ENCODE data around the gene VASH1. TPM values are rescaled to one million over a fixed set of nuclear protein-coding genes. Genes with fewer than 3 reads are reported as not detected.

The VASH1 gene
- total and polyA plus RNA-seq, 2 experiments from 2014 or later, result 0.78 to 2.8 TPM

GRCh38 chr14:76812093-76812421, 50.8 kb downstream of the VASH1 start:
- ATAC-seq (peak; percentile 41), DNase-seq (ENCODE audit: low spot score) (peak; percentile 34)
- Histone ChIP-seq H3K27me3 (ENCODE audit: insufficient read depth) (no peaks in the 10 kb centered on the region), H3K9me2 (ENCODE audit: insufficient read depth) (no peaks in the 10 kb centered on the region), H3K79me2 (replicated peaks; ENCODE audit: insufficient read depth) (peaks cover 20% of the 10 kb centered on the region), H2AFZ (peak overlapping the region; percentile 95), H3K4me1 (ENCODE audit: insufficient read depth) (peaks cover 10% of the 10 kb centered on the region), H3K36me3 (ENCODE audit: insufficient read depth) (peaks cover 12% of the 10 kb centered on the region), H4K20me1 (replicated peaks; ENCODE audit: insufficient read depth) (no peaks in the 10 kb centered on the region; the same call in 1 of the 2 replicates), H3K27ac (ENCODE audit: low read depth) (peak overlapping the region; percentile 83; the same call in 1 of the 2 replicates), H3K4me2 (peak overlapping the region; percentile 100), H3K4me3 (peak overlapping the region; percentile 93), H3F3A (replicated peaks; ENCODE audit: low read depth) (no peaks in the 10 kb centered on the region)
- Mint-ChIP-seq H3K36me3 (ENCODE audit: low read depth) (peaks cover 18% of the 10 kb centered on the region), H3K27me3 (ENCODE audit: insufficient read depth, low read depth, poor library complexity) (no peaks in the 10 kb centered on the region), H3K27ac (peak overlapping the region; percentile 78), H3K4me3 (peak overlapping the region; percentile 90), H3K4me1 (peaks cover 16% of the 10 kb centered on the region), H3K9me3 (no peaks in the 10 kb centered on the region; the same call in 2 of the 3 replicates)
- no peak for TF ChIP-seq ETS1 (IDR thresholded peaks at IDR 0.05)
- TF ChIP-seq JUNB (IDR thresholded peaks at IDR 0.05; ENCODE audit: unreplicated experiment), result no peak
- no peak for TF ChIP-seq CTCF (conservative IDR thresholded peaks at IDR 0.05; ENCODE audit: low read depth in 2 of 2)
- TF ChIP-seq NANOG (IDR thresholded peaks at IDR 0.05; ENCODE audit: borderline replicate concordance), result no peak
- no peak for TF ChIP-seq ZNF114 (CRISPR knock-in tag; IDR thresholded peaks at IDR 0.05)
- TF ChIP-seq REST (IDR thresholded peaks at IDR 0.05; ENCODE audit: unreplicated experiment), result no peak
- TF ChIP-seq STAT1 (IDR thresholded peaks at IDR 0.05; ENCODE audit: unreplicated experiment), result no peak
- TF ChIP-seq POLR2AphosphoS5 (IDR thresholded peaks at IDR 0.05; ENCODE audit: low read depth), result no peak
- no peak for TF ChIP-seq EZH2 (IDR thresholded peaks at IDR 0.05; ENCODE audit: low read depth, unreplicated experiment)
- TF ChIP-seq EZH2phosphoT487 (IDR thresholded peaks at IDR 0.05; ENCODE audit: unreplicated experiment), result no peak
- TF ChIP-seq CREB1 (CRISPR knock-in tag; IDR thresholded peaks at IDR 0.05; ENCODE audit: low read depth), result no peak
- no peak for TF ChIP-seq ZNF462 (CRISPR knock-in tag; IDR thresholded peaks at IDR 0.05)
- no peak for TF ChIP-seq ZNF331 (CRISPR knock-in tag; IDR thresholded peaks at IDR 0.05; ENCODE audit: low read depth)
